Epithelial cell of esophagus (primary cell): Measurements from ENCODE around the gene VMP1.

ENCODE experiments used
- DNase-seq: peaks from one replicate; pipeline ENCODE4 v3.0.0; 2010; ENCODE audit warnings: low read depth
- H3K4me3 ChIP-seq: 2 replicates; pipeline ENCODE4 v1.5.1; 2011; ENCODE audit warnings: mild to moderate bottlenecking, low read length, control low read depth
- TF ChIP-seq, protein P1 (sequence below): IDR thresholded peaks from 2 replicates; pipeline ENCODE4 v1.5.1; 2011; ENCODE audit warnings: low read depth, mild to moderate bottlenecking, low read length, control low read depth, inconsistent platforms; ENCODE audit not compliant: insufficient read depth; ENCODE audit errors: missing control alignments

Gene VMP1

DNA sequence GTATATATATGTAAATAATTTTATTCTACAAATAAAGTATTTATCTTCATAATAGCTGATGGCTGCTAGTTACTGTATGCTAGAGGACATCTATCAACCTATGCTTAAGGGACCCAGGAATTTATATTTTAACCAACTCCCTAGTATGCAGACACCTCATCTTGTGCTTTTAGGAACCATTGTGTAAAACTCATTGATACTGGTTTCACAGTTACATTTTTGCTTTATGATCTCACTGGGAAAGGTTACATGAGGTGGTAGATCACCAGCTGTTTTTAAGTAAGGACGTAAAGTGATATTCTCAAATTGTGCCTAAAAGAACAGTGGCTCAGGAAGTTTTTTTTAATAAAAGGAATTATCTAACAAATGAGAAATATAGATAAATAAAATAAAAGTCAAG, 56.4 kb downstream of the VMP1 start:
- no peak overlapping the region for H3K4me3 ChIP-seq
- TF ChIP-seq, protein P1, sequence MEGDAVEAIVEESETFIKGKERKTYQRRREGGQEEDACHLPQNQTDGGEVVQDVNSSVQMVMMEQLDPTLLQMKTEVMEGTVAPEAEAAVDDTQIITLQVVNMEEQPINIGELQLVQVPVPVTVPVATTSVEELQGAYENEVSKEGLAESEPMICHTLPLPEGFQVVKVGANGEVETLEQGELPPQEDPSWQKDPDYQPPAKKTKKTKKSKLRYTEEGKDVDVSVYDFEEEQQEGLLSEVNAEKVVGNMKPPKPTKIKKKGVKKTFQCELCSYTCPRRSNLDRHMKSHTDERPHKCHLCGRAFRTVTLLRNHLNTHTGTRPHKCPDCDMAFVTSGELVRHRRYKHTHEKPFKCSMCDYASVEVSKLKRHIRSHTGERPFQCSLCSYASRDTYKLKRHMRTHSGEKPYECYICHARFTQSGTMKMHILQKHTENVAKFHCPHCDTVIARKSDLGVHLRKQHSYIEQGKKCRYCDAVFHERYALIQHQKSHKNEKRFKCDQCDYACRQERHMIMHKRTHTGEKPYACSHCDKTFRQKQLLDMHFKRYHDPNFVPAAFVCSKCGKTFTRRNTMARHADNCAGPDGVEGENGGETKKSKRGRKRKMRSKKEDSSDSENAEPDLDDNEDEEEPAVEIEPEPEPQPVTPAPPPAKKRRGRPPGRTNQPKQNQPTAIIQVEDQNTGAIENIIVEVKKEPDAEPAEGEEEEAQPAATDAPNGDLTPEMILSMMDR = no peak
- peak; percentile 93 for DNase-seq

DNA sequence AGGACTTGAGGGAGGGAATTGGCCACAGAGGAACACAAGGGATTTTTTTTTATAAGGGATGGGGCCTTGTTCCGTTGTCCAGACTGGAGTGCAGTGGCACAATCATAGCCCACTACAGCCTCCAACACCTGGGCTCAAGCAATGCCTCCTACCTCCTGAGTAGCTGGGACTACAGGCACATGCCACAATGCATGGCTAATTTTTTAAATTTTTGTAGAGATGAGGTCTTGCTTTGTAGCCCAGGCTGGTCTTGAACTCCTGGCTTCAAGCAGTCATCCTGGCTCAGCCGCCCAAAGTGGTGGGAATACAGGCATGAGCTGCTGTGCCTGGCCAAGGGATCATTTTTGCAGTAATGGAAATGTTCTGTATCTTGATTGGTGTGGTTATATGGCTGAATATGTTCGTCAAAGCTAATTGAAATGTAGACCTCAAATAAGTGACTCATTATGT, 56.9 kb downstream of the VMP1 start:
- no peak overlapping the region for H3K4me3 ChIP-seq
- TF ChIP-seq, protein P1 = no peak

GRCh38 chr17:59765038-59765437, 57.6 kb downstream of the VMP1 start:
- no peak overlapping the region for H3K4me3 ChIP-seq
- no peak for DNase-seq
- TF ChIP-seq, protein P1 = no peak

More for the DNA sequence above, 56.9 kb downstream of the VMP1 start:
- DNase-seq = no peak

DNA sequence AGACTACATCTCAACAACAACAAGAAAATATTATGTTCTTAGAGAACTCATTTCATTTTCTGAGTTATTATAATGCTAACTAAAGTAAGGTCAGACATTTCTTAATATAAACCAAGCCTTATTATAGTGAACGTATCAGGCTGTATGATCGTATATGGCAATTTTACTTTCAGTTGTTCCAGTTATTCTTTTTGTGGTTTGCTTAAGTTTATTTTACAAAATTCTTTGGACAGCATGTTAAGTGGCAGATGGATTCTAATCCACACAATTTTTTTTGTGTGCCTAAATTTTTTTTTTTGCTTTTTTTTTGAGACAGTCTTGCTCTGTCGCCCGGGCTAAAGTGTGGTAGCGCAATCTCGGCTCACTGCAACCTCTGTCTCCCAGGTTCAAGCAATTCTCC, 59.0 kb downstream of the VMP1 start:
- no peak for DNase-seq

DNA sequence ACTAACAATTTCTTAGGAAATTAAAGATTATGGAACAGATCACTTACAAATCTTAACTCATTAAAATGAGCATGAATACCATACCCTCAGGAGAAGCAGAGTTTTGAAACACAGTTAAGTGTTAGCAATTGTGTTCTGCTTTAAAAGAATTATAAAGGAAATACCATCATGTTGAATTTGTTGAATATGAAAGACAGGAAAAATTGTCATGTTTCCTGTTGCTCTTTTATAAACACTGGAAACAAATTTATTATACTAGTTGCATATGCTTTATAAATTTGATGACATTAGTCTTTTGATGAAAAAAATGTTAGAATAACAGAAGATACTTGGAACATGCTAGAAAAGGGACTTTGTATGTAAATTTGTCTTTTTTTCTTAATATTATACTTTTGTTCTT, 59.7 kb downstream of the VMP1 start:
- no peak for DNase-seq
- TF ChIP-seq, protein P1 = no peak
- H3K4me3 ChIP-seq = no peak overlapping the region

More for the DNA sequence above, 59.0 kb downstream of the VMP1 start:
- H3K4me3 ChIP-seq = no peak overlapping the region
- TF ChIP-seq, protein P1 = no peak

DNA sequence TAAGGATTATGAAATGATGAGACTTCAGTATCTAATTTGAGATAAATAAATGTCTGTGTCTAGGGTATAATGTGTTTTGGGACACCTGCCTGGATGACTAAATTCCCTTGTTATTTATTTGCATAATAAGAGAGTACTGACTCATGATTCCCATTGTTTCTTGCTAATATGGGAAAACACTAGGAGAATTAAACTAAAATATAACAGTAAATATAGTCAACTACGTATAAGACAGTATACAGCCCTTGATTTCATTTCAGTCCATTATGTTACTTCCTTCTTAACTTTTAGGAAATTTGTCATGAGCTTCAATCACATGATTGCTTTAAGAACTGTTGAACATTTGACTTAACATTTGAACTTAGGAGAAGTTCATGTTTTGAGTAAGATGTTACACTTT, 62.4 kb downstream of the VMP1 start:
- TF ChIP-seq, protein P1 = no peak
- H3K4me3 ChIP-seq = no peak overlapping the region
- DNase-seq = peak; percentile 84

GRCh38 chr17:59771093-59771492, 63.6 kb downstream of the VMP1 start:
- TF ChIP-seq, protein P1 = no peak
- no peak overlapping the region for H3K4me3 ChIP-seq
- no peak for DNase-seq
